HepG2 (cell line): ENCODE data around the gene FZD4. TPM values are rescaled to one million over a fixed set of nuclear protein-coding genes. Genes with fewer than 3 reads are reported as not detected.

Experiments used
- BCL6 ChIP-seq: IDR thresholded peaks from 2 replicates; pipeline ENCODE4 v1.6.1; 2016; ENCODE audit warnings: missing genetic modification reagents, missing compliant biosample characterization
- BRD4 ChIP-seq: sonication (generic); formaldehyde crosslinking; IDR thresholded peaks from 2 replicates; pipeline ENCODE4 v1.4.0; 2020; ENCODE audit warnings: missing genetic modification reagents
- CEBPG ChIP-seq: IDR thresholded peaks from 2 replicates; pipeline ENCODE4 v1.6.1; 2016
- DPF2 ChIP-seq: sonication (generic); formaldehyde crosslinking; IDR thresholded peaks from 2 replicates; pipeline ENCODE4 v1.4.0; 2020; ENCODE audit warnings: mild to moderate bottlenecking, low read depth, missing genetic modification reagents, borderline replicate concordance
- EP300 ChIP-seq, 3 experiments: sonication (generic) in 1 of 3; formaldehyde crosslinking in 1 of 3; IDR thresholded peaks; 2 replicates each; pipeline versions ENCODE4 v1.5.1 to v1.6.1; 2011 to 2020; ENCODE audit warnings: low read depth in 2 of 3, low read length in 2 of 3, borderline replicate concordance in 1 of 3, improper control_type of control experiment in 1 of 3, mild to moderate bottlenecking in 1 of 3, missing genetic modification reagents in 1 of 3, moderate library complexity in 1 of 3
- FIP1L1 ChIP-seq: fragments of 200-400 bp; formaldehyde crosslinking; IDR thresholded peaks from 2 replicates; pipeline ENCODE4 v1.6.1; 2018; ENCODE audit warnings: low read depth, mild to moderate bottlenecking, low read length, moderate library complexity, borderline replicate concordance; ENCODE audit not compliant: insufficient read depth
- HDAC2 ChIP-seq: sonication (generic); formaldehyde crosslinking; IDR thresholded peaks from 2 replicates; pipeline ENCODE4 v1.4.0; 2020; ENCODE audit warnings: missing genetic modification reagents
- HIVEP1 ChIP-seq: sonication (generic); formaldehyde crosslinking; IDR thresholded peaks from 2 replicates; pipeline ENCODE4 v1.4.0; 2020; ENCODE audit warnings: mild to moderate bottlenecking, missing genetic modification reagents
- ISL2 ChIP-seq: sonication (generic); formaldehyde crosslinking; IDR thresholded peaks from 2 replicates; pipeline ENCODE4 v1.5.0; 2020; ENCODE audit warnings: missing genetic modification reagents
- NR2C2 ChIP-seq: sonication (generic); formaldehyde crosslinking; IDR thresholded peaks from 2 replicates; pipeline ENCODE4 v1.4.0; 2020; ENCODE audit warnings: missing genetic modification reagents, mild to moderate bottlenecking, moderate library complexity, borderline replicate concordance
- NR2F2 ChIP-seq: IDR thresholded peaks from 2 replicates; pipeline ENCODE4 v1.6.1; 2012; ENCODE audit warnings: low read depth, inconsistent platforms, borderline replicate concordance
- PHF8 ChIP-seq: sonication (generic); formaldehyde crosslinking; IDR thresholded peaks from 2 replicates; pipeline ENCODE4 v1.5.0; 2020; ENCODE audit warnings: missing genetic modification reagents
- POLR2AphosphoS5 ChIP-seq: IDR thresholded peaks from 2 replicates; pipeline ENCODE4 v1.6.1; 2012; ENCODE audit warnings: low read depth, low read length
- RXRA ChIP-seq: sonication (generic); formaldehyde crosslinking; IDR thresholded peaks from 2 replicates; pipeline ENCODE4 v1.5.1; 2020; ENCODE audit warnings: missing genetic modification reagents
- TGIF2 ChIP-seq: IDR thresholded peaks from 2 replicates; pipeline ENCODE4 v1.6.1; 2016; ENCODE audit warnings: control low read depth, missing compliant biosample characterization
- YEATS4 ChIP-seq: sonication (generic); formaldehyde crosslinking; IDR thresholded peaks from 2 replicates; pipeline ENCODE4 v1.4.0; 2020; ENCODE audit warnings: missing genetic modification reagents, borderline replicate concordance
- ZNF124 ChIP-seq: sonication (generic); formaldehyde crosslinking; IDR thresholded peaks from 2 replicates; pipeline ENCODE4 v1.4.0; 2020; ENCODE audit warnings: missing genetic modification reagents
- ZNF232 ChIP-seq: sonication (generic); formaldehyde crosslinking; IDR thresholded peaks from 2 replicates; pipeline ENCODE4 v1.4.0; 2020; ENCODE audit warnings: missing genetic modification reagents, borderline replicate concordance
- ZNF343 ChIP-seq: sonication (generic); formaldehyde crosslinking; IDR thresholded peaks from 2 replicates; pipeline ENCODE4 v1.4.0; 2020; ENCODE audit warnings: mild to moderate bottlenecking, missing genetic modification reagents
- ZNF432 ChIP-seq: sonication (generic); formaldehyde crosslinking; IDR thresholded peaks from 2 replicates; pipeline ENCODE4 v1.5.0; 2020; ENCODE audit warnings: missing genetic modification reagents, mild to moderate bottlenecking, borderline replicate concordance
- ZNF724P ChIP-seq: sonication (generic); formaldehyde crosslinking; IDR thresholded peaks from 2 replicates; pipeline ENCODE4 v1.8.0; 2022; ENCODE audit warnings: missing genetic modification reagents, borderline replicate concordance
- ZNF746 ChIP-seq: sonication (generic); formaldehyde crosslinking; IDR thresholded peaks from 2 replicates; pipeline ENCODE4 v1.8.0; 2022; ENCODE audit warnings: mild to moderate bottlenecking, missing genetic modification reagents
- ZNF781 ChIP-seq: sonication (generic); formaldehyde crosslinking; IDR thresholded peaks from 2 replicates; pipeline ENCODE4 v1.5.1; 2020; ENCODE audit warnings: borderline replicate concordance, mild to moderate bottlenecking, missing genetic modification reagents; ENCODE audit errors: not compliant biosample characterization
- ZNF878 ChIP-seq: sonication (generic); formaldehyde crosslinking; IDR thresholded peaks from 2 replicates; pipeline ENCODE4 v1.8.1; 2023; ENCODE audit warnings: mild to moderate bottlenecking, missing genetic modification reagents, moderate library complexity
- polyA plus RNA-seq, 8 experiments: library from polyadenylated mRNA; depleted of rRNA in 3 of 8; stranded (reverse) in 7 of 8; unstranded in 1 of 8; fragments of >200 nt; fragmentation: Illumina TruSeq in 4 of 8; extraction: Trizol in 4 of 8; gene quantifications; 2 replicates each; pipeline versions ENCODE4 v1.2.1 to v1.2.3, GENCODE V29; 2011 to 2016; ENCODE audit warnings: low read depth in 4 of 8, missing spikeins in 1 of 8, mixed read lengths in 1 of 8; ENCODE audit not compliant: insufficient read depth in 1 of 8
- total RNA-seq, 5 experiments: library from RNA; depleted of rRNA; stranded (reverse); fragments of >200 nt; fragmentation: Illumina TruSeq; extraction: Trizol; gene quantifications; 2 replicates each; pipeline ENCODE4 v1.2.3, GENCODE V29; 2016; ENCODE audit warnings: low read depth in 1 of 5
- TF ChIP-seq, protein P1 (sequence below): sonication (generic); formaldehyde crosslinking; IDR thresholded peaks from 2 replicates; pipeline ENCODE4 v1.4.0; 2020; ENCODE audit warnings: missing genetic modification reagents, borderline replicate concordance
- TF ChIP-seq, protein P2 (sequence below): sonication (generic); formaldehyde crosslinking; IDR thresholded peaks from 2 replicates; pipeline ENCODE4 v1.4.0; 2020; ENCODE audit warnings: missing genetic modification reagents, mild to moderate bottlenecking, borderline replicate concordance

Gene FZD4
- total and polyA plus RNA-seq, 2 of the 13 experiments (the other 11 are each of a cell fraction or from before 2014, with no cell fraction given): 46.5 to 70.4 TPM

DNA sequence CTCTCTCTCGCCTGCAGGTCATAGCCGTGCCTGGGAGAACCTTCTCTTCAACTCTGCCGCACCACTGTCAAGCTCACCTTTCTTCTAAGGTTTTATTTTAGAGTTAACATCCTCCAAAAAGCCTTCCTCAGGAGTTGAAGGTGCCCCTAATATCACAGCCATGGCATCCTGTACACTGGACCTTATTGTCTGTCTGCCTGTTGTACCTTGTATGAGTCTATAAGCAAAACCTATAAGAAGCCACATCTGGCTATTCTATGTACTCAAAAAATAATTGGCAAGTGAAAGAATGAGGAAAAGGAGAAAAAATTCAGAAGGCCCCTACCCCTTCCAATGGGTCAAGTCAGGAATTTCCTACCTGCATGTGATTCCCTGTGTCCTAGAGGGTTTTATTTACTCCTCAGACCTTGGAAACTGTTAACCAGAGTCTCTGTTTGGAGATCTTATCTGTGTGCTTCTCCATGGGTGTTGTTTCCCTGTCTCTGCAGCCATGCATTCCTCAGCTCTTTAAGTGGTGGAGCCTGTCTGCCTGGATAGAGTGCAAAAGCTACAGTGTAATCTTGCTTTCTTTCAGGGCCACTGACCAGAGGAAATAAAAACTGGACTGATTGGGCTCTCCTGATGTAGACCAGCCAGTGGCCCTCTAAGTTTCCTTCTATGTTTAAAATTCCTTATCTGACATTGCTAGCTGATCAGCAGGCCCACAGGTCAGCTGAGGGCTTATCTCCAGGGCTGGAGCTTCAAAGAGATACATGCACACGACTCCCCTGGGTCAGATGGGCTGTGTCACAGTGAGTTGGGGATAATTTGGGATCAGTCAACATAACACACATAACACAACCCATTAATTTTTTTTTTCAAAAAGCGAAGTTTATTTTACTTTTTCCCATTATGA is 44.9 kb upstream of the FZD4 start (continued):
- no peak for TF ChIP-seq FIP1L1
- TF ChIP-seq HDAC2: peak; percentile 96
- TF ChIP-seq, protein P1, sequence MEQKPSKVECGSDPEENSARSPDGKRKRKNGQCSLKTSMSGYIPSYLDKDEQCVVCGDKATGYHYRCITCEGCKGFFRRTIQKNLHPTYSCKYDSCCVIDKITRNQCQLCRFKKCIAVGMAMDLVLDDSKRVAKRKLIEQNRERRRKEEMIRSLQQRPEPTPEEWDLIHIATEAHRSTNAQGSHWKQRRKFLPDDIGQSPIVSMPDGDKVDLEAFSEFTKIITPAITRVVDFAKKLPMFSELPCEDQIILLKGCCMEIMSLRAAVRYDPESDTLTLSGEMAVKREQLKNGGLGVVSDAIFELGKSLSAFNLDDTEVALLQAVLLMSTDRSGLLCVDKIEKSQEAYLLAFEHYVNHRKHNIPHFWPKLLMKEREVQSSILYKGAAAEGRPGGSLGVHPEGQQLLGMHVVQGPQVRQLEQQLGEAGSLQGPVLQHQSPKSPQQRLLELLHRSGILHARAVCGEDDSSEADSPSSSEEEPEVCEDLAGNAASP (CRISPR knock-in tag): peak; percentile 94; the same call in 1 of the 2 replicates
- peak; percentile 60; the same call in 1 of the 2 replicates for TF ChIP-seq ZNF343
- peak; percentile 37; the same call in 1 of the 2 replicates for TF ChIP-seq ZNF746 (CRISPR knock-in tag)
- TF ChIP-seq RXRA (CRISPR knock-in tag): peak; percentile 89; the same call in 1 of the 2 replicates
- TF ChIP-seq NR2C2 (CRISPR knock-in tag): peak; percentile 42; the same call in 1 of the 2 replicates
- peak; percentile 87 for TF ChIP-seq ZNF878 (CRISPR knock-in tag)
- no peak for TF ChIP-seq ZNF781
- TF ChIP-seq EP300 (IDR thresholded peaks at IDR 0.05; ENCODE audit: low read depth in 2 of 2, low read length in 2 of 2): peak; percentile 47 to 80; a peak in 2 of 4 replicates
- TF ChIP-seq EP300 (CRISPR knock-in tag; IDR thresholded peaks at IDR 0.05; ENCODE audit: borderline replicate concordance): peak; percentile 92
- no peak for TF ChIP-seq ZNF724P (CRISPR knock-in tag)
- no peak for TF ChIP-seq ZNF432 (CRISPR knock-in tag)
- peak; percentile 30; the same call in 1 of the 2 replicates for TF ChIP-seq YEATS4
- TF ChIP-seq CEBPG (CRISPR knock-in tag): no peak; the same call in none of the 2 replicates
- peak; percentile 82 for TF ChIP-seq BRD4 (CRISPR knock-in tag)
- peak; percentile 62; the same call in 1 of the 2 replicates for TF ChIP-seq ZNF232 (CRISPR knock-in tag)
- TF ChIP-seq ISL2: peak; percentile 94
- TF ChIP-seq HIVEP1 (CRISPR knock-in tag): no peak; the same call in 1 of the 2 replicates
- 0 out of 2 replicates have a peak, but pooled peaks have one; percentile 71 for TF ChIP-seq NR2F2
- TF ChIP-seq DPF2 (CRISPR knock-in tag): peak; percentile 91
- peak; percentile 34 for TF ChIP-seq PHF8 (CRISPR knock-in tag)
- peak; percentile 96 for TF ChIP-seq BCL6 (CRISPR knock-in tag)
- peak; percentile 49; the same call in 1 of the 2 replicates for TF ChIP-seq TGIF2
- TF ChIP-seq ZNF124 (CRISPR knock-in tag): 0 out of 2 replicates have a peak, but pooled peaks have one; percentile 32
- TF ChIP-seq POLR2AphosphoS5: 0 out of 2 replicates have a peak, but pooled peaks have one; percentile 20
- TF ChIP-seq, protein P2, sequence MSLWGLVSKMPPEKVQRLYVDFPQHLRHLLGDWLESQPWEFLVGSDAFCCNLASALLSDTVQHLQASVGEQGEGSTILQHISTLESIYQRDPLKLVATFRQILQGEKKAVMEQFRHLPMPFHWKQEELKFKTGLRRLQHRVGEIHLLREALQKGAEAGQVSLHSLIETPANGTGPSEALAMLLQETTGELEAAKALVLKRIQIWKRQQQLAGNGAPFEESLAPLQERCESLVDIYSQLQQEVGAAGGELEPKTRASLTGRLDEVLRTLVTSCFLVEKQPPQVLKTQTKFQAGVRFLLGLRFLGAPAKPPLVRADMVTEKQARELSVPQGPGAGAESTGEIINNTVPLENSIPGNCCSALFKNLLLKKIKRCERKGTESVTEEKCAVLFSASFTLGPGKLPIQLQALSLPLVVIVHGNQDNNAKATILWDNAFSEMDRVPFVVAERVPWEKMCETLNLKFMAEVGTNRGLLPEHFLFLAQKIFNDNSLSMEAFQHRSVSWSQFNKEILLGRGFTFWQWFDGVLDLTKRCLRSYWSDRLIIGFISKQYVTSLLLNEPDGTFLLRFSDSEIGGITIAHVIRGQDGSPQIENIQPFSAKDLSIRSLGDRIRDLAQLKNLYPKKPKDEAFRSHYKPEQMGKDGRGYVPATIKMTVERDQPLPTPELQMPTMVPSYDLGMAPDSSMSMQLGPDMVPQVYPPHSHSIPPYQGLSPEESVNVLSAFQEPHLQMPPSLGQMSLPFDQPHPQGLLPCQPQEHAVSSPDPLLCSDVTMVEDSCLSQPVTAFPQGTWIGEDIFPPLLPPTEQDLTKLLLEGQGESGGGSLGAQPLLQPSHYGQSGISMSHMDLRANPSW: peak; percentile 58; the same call in 1 of the 2 replicates
